ENCODE data around the gene LOC101059915.

The LOC101059915 gene

DNA sequence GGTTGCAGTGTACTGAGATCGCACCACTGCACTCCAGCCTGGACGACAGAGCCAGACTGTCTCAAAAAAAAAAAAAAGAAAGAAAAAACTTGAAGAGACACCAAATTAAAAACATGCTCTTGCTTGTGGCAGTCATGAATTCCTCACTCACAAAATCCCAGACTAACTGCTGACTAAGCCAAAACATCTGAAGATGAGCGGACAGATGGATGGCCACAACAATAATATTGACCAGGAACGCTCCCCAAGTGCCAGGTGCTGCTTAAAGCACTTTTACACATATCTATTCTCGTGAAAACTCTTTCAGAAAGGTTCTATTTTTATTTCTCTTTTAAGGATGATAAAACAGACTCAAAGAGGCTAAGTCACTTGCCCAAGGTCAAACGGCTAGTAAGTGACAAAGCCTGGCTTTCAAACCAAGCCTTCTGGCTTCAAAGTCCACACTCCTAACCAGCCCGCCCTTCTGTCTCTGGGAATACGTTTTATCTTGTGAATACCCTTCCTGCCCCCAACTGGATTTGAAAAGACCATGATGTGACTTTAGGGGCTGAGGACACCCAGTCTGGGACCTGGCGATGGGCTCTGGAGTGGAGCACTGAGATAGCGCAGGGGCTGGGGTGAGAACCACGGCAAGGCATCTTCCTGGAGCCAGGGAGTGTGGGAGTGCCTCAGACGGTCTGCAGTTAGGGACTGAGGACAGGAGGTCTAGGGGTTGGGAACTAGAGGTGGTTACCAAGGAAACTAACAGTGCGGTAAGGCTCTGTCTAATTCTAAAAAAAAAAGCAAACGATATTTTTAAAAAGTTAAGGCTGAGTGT lies 39.5 kb upstream of the LOC101059915 start:
- Histone ChIP-seq H3K4me3 (no peak overlapping the region), H3K4me1 (ENCODE audit: control insufficient read depth in 5 of 5, insufficient read depth in 5 of 5, low read length in 5 of 5) (peaks cover 0 to 8% (median 5%) of the 10 kb centered on the region in 5 donors), H3K9me3 (ENCODE audit: control insufficient read depth in 4 of 4, insufficient read depth in 3 of 4, low read length in 3 of 4) (peaks cover 0 to 3% (median 0%) of the 10 kb centered on the region in 4 donors), H3K9ac (ENCODE audit: insufficient read depth in 1 of 2, low read length in 2 of 2) (no peak overlapping the region), H3K27ac (ENCODE audit: low read depth in 1 of 2, low read length in 1 of 2) (no peak overlapping the region), H3K36me3 (ENCODE audit: control insufficient read depth in 4 of 4, insufficient read depth in 4 of 4, low read length in 4 of 4) (no peaks in the 10 kb centered on the region), H3K27me3 (ENCODE audit: control insufficient read depth in 3 of 3, insufficient read depth in 3 of 3, low read length in 2 of 3) (no peaks in the 10 kb centered on the region)
- 84 to 90% methylated on average over 12 to 14 of the region's 14 CpGs for WGBS, 2 donors
- DNase-seq (no peak), ATAC-seq (ENCODE audit: insufficient read depth, low FRiP score) (no peak)
- TF ChIP-seq, protein P1, sequence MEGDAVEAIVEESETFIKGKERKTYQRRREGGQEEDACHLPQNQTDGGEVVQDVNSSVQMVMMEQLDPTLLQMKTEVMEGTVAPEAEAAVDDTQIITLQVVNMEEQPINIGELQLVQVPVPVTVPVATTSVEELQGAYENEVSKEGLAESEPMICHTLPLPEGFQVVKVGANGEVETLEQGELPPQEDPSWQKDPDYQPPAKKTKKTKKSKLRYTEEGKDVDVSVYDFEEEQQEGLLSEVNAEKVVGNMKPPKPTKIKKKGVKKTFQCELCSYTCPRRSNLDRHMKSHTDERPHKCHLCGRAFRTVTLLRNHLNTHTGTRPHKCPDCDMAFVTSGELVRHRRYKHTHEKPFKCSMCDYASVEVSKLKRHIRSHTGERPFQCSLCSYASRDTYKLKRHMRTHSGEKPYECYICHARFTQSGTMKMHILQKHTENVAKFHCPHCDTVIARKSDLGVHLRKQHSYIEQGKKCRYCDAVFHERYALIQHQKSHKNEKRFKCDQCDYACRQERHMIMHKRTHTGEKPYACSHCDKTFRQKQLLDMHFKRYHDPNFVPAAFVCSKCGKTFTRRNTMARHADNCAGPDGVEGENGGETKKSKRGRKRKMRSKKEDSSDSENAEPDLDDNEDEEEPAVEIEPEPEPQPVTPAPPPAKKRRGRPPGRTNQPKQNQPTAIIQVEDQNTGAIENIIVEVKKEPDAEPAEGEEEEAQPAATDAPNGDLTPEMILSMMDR (IDR thresholded peaks at IDR 0.05; ENCODE audit: control extremely low read depth, extremely low read depth) = no peak

DNA sequence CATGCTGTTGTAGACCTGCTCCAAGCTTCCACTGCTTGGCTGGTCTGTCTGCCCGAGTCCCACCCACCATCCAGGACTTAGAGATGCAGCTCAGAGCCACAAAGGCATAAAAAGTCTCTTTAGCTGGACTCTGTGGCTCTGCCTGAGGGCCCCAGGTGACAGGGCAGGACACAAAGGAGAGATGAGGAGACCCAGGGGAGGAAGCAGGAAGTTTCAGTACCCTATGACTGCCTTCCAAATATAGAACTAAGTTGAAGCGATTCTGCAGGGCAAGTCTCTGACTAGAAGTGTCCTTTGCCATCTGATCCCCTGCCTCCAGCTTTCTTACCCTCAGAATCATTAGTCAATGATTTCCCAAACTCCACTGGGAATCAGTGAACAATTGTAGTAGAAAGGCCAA lies 37.9 kb upstream of the LOC101059915 start:
- Histone ChIP-seq H3K9me3 (ENCODE audit: control insufficient read depth in 4 of 4, insufficient read depth in 3 of 4, low read length in 3 of 4) (peaks cover 0 to 3% (median 0%) of the 10 kb centered on the region in 4 donors), H3K27me3 (ENCODE audit: control insufficient read depth in 3 of 3, insufficient read depth in 3 of 3, low read length in 2 of 3) (no peaks in the 10 kb centered on the region), H3K9ac (ENCODE audit: insufficient read depth in 1 of 2, low read length in 2 of 2) (no peak overlapping the region), H3K4me3 (no peak overlapping the region), H3K4me1 (ENCODE audit: control insufficient read depth in 5 of 5, insufficient read depth in 5 of 5, low read length in 5 of 5) (peaks cover 0 to 7% (median 0%) of the 10 kb centered on the region in 5 donors), H3K27ac (ENCODE audit: low read depth in 1 of 2, low read length in 1 of 2) (no peak overlapping the region), H3K36me3 (ENCODE audit: control insufficient read depth in 4 of 4, insufficient read depth in 4 of 4, low read length in 4 of 4) (no peaks in the 10 kb centered on the region)
- WGBS, 2 donors = 78% methylated on average over 2 of the region's 2 CpGs
- no peak for ATAC-seq (ENCODE audit: insufficient read depth, low FRiP score)
- no peak for DNase-seq
- TF ChIP-seq, protein P1 (IDR thresholded peaks at IDR 0.05; ENCODE audit: control extremely low read depth, extremely low read depth) = no peak

DNA sequence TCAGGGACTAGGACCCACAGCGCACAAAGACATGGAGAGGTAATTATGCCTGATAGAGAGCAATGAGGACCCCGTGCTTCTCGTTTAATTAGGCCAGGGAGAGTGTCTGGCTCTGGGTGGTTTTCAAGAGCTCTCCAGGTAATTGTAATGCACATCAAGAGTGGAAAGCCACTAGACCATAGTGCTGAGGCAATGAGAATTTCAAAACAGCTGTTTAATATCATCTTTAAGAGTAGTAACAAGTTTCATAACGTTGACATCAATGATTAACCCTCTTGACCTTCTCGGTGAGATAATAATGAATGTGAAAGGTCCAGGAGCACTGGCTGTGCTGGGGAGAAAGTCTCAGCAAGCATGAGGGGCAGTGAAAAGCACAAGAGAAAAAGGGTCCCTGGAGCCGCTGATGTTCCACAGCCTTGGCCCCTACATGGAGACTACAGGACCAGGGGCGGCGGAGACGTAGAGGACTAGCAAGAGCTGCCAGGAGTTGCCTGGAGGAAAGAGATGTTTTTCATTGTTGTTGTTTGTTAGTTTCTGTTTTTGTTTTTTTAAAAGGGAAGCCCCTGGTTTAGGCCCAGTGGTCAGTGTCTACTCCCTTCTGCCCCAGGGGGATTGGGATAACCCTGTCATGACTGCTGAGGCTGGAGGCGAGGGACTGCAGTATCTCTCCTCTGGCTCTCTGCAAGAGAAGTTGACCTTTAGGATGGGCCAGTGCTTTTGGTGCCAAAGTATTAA lies 34.3 kb upstream of the LOC101059915 start:
- TF ChIP-seq, protein P1 (IDR thresholded peaks at IDR 0.05; ENCODE audit: control extremely low read depth, extremely low read depth) = no peak
- 75 to 80% methylated on average over 10 of the region's 10 CpGs for WGBS, 2 donors
- Histone ChIP-seq H3K4me1 (ENCODE audit: control insufficient read depth in 5 of 5, insufficient read depth in 5 of 5, low read length in 5 of 5) (peaks cover 0 to 12% (median 0%) of the 10 kb centered on the region in 5 donors), H3K9ac (ENCODE audit: insufficient read depth in 1 of 2, low read length in 2 of 2) (no peak overlapping the region), H3K9me3 (ENCODE audit: control insufficient read depth in 4 of 4, insufficient read depth in 3 of 4, low read length in 3 of 4) (peaks cover 0 to under 1% (median 0%) of the 10 kb centered on the region in 4 donors), H3K27me3 (ENCODE audit: control insufficient read depth in 3 of 3, insufficient read depth in 3 of 3, low read length in 2 of 3) (peaks cover 0 to 3% (median 0%) of the 10 kb centered on the region in 3 donors), H3K27ac (ENCODE audit: low read depth in 1 of 2, low read length in 1 of 2) (no peak overlapping the region), H3K36me3 (ENCODE audit: control insufficient read depth in 4 of 4, insufficient read depth in 4 of 4, low read length in 4 of 4) (no peaks in the 10 kb centered on the region), H3K4me3 (no peak overlapping the region)
- DNase-seq = peak in 1 of 3 donors; percentile 36
- ATAC-seq (ENCODE audit: insufficient read depth, low FRiP score) = peak; percentile 31

Measured in lung (tissue), 11 donors.